G401 (cell line): ENCODE data around the gene MYH6. TPM values are rescaled to one million over a fixed set of nuclear protein-coding genes. Genes with fewer than 3 reads are reported as not detected.
A peak's percentile ranks its signal among the peaks of the same experiment; 100 is the strongest.

ENCODE experiments used
- DNase-seq: peaks from one replicate; pipeline ENCODE4 v3.0.0-alpha.2; 2015; ENCODE audit warnings: low spot score
- in situ Hi-C: cut with HindIII; loops from 2 replicates; pipeline ENCODE4 v1.10.0; 2016; ENCODE audit warnings: low sequenced_read_pairs, mixed read lengths
- total RNA-seq: library from RNA; depleted of rRNA; stranded (reverse); fragments of >200 nt; shearing (Covaris generic); gene quantifications from 2 replicates; pipeline ENCODE4 v1.2.3, GENCODE V29; 2014; rRNA removed

Gene MYH6
- total RNA-seq, 1 experiment from 2014 or later = not detected

GRCh38 chr14:23351681-23352505, 56.2 kb downstream of the MYH6 start:
- in situ Hi-C loops = no loop called here
- peak; percentile 54 for DNase-seq

GRCh38 chr14:23349156-23349845, 58.8 kb downstream of the MYH6 start:
- no peak for DNase-seq
- in situ Hi-C loops = no loop called here

GRCh38 chr14:23348297-23348655, 59.8 kb downstream of the MYH6 start:
- in situ Hi-C loops = no loop called here
- DNase-seq = no peak

GRCh38 chr14:23347406-23348296, 60.4 kb downstream of the MYH6 start:
- in situ Hi-C loops = no loop called here
- DNase-seq = no peak

GRCh38 chr14:23346693-23347405, 61.2 kb downstream of the MYH6 start:
- no peak for DNase-seq
- in situ Hi-C loops = no loop called here

- DNase-seq = no peak
- in situ Hi-C loops = no loop called here
These were observed 61.9 kb downstream of the MYH6 start for GRCh38 chr14:23345987-23346692.

GRCh38 chr14:23344481-23344880, 63.6 kb downstream of the MYH6 start:
- in situ Hi-C loops = no loop called here
- no peak for DNase-seq

- in situ Hi-C loops = no loop called here
- DNase-seq = no peak
These were observed 68.4 kb downstream of the MYH6 start for GRCh38 chr14:23339506-23340268.

GRCh38 chr14:23335623-23336022, 72.5 kb downstream of the MYH6 start:
- DNase-seq = no peak
- in situ Hi-C loops = no loop called here

Other genes with a start within 250 kb of the MYH6 start
- 14.5 and 15.9 TPM in 2 replicates for gene SLC7A8, start 224.6 kb downstream of the MYH6 start, total RNA-seq
- gene RNF212B, start 170.3 kb downstream of the MYH6 start, total RNA-seq = not detected in 2 replicates
- 17.5 and 25.9 TPM in 2 replicates for gene HOMEZ, start 122.1 kb downstream of the MYH6 start, total RNA-seq
- 3.9 and 9.6 TPM in 2 replicates for gene PPP1R3E, start 105.4 kb downstream of the MYH6 start, total RNA-seq
- gene BCL2L2, start 101.4 kb downstream of the MYH6 start, total RNA-seq = 16.4 and 17.3 TPM in 2 replicates
- gene PABPN1, start 86.8 kb downstream of the MYH6 start, total RNA-seq = 112 and 138 TPM in 2 replicates
- gene SLC22A17, start 55.4 kb downstream of the MYH6 start, total RNA-seq = 21.3 and 25.9 TPM in 2 replicates
- not detected in 2 replicates for gene EFS, start 43.1 kb downstream of the MYH6 start, total RNA-seq
- gene IL25, start 35.5 kb downstream of the MYH6 start, total RNA-seq = not detected in 2 replicates
- gene CMTM5, start 31.2 kb downstream of the MYH6 start, total RNA-seq = not detected in 2 replicates
- not detected in 2 replicates for gene MYH7, start 27.4 kb upstream of the MYH6 start, total RNA-seq
- 47.6 and 52.1 TPM in 2 replicates for gene NGDN, start 61.4 kb upstream of the MYH6 start, total RNA-seq
- gene ZFHX2, start 143.5 kb upstream of the MYH6 start, total RNA-seq = under 0.01 and 0.03 TPM in 2 replicates
- gene THTPA, start 148.0 kb upstream of the MYH6 start, total RNA-seq = 12.9 and 22.2 TPM in 2 replicates
- gene AP1G2, start 159.5 kb upstream of the MYH6 start, total RNA-seq = 37.0 and 38.9 TPM in 2 replicates
- gene JPH4, start 170.5 kb upstream of the MYH6 start, total RNA-seq = not detected in 2 replicates
- 0.61 and 3.7 TPM in 2 replicates for gene DHRS2, start 228.1 kb upstream of the MYH6 start, total RNA-seq